Karpas-422 (cell line): ENCODE data around the gene ALPL. TPM values are rescaled to one million over a fixed set of nuclear protein-coding genes. Genes with fewer than 3 reads are reported as not detected.
"Not testable (repeated sequence)": the region's sequence is repeated elsewhere in the genome, so short reads cannot be mapped to it uniquely, and the experiment has no call there.

Experiments
- DNase-seq: peaks from one replicate; pipeline ENCODE4 v3.0.0-alpha.2; 2015
- H2AFZ ChIP-seq: fragments of 200-600 bp; sonication (generic); 2 replicates; pipeline ENCODE4 v1.6.1; 2014; ENCODE audit warnings: antibody characterized with exemption, low read length, mixed read lengths
- H3K27ac ChIP-seq: fragments of 200-600 bp; sonication (generic); 2 replicates; pipeline ENCODE4 v1.5.1; 2014; ENCODE audit warnings: mild to moderate bottlenecking, low read length, moderate library complexity
- H3K27me3 ChIP-seq: fragments of 200-600 bp; sonication (generic); 2 replicates; pipeline ENCODE4 v1.6.1; 2014; ENCODE audit warnings: low read length, mixed read lengths
- H3K36me3 ChIP-seq: fragments of 200-600 bp; sonication (generic); 2 replicates; pipeline ENCODE4 v1.6.1; 2014; ENCODE audit warnings: low read length, mixed read lengths; ENCODE audit not compliant: insufficient read depth
- H3K4me1 ChIP-seq: fragments of 200-600 bp; sonication (generic); 2 replicates; pipeline ENCODE4 v1.6.1; 2014; ENCODE audit warnings: mild to moderate bottlenecking, low read length, mixed read lengths
- H3K4me2 ChIP-seq: fragments of 200-600 bp; sonication (generic); 2 replicates; pipeline ENCODE4 v1.6.1; 2014; ENCODE audit warnings: low read length, low read depth, mild to moderate bottlenecking; ENCODE audit not compliant: poor library complexity, severe bottlenecking
- H3K4me3 ChIP-seq: fragments of 200-600 bp; sonication (generic); 2 replicates; pipeline ENCODE4 v1.5.1; 2014; ENCODE audit warnings: mild to moderate bottlenecking, antibody characterized with exemption, low read length, mixed read lengths
- H3K79me2 ChIP-seq: fragments of 200-600 bp; sonication (generic); 2 replicates; pipeline ENCODE4 v1.6.1; 2014; ENCODE audit warnings: mild to moderate bottlenecking, low read length, mixed read lengths
- H3K9ac ChIP-seq: fragments of 200-600 bp; sonication (generic); 2 replicates; pipeline ENCODE4 v1.6.0; 2014; ENCODE audit warnings: low read length
- H3K9me2 ChIP-seq: fragments of 200-600 bp; sonication (generic), shearing (Covaris generic); replicated peaks from 2 replicates; pipeline ENCODE4 v1.6.0; 2014; ENCODE audit warnings: mild to moderate bottlenecking, low read length, moderate library complexity; ENCODE audit not compliant: insufficient read depth
- H3K9me3 ChIP-seq: fragments of 300-700, 200-600 bp; sonication (generic); 2 replicates; pipeline ENCODE4 v1.6.1; 2014; ENCODE audit warnings: low read length, mixed read lengths
- H4K20me1 ChIP-seq: fragments of 200-600 bp; sonication (generic); 2 replicates; pipeline ENCODE4 v1.6.1; 2014; ENCODE audit warnings: mild to moderate bottlenecking, antibody characterized with exemption, low read length, low read depth; ENCODE audit not compliant: insufficient read depth
- total RNA-seq: library from RNA; depleted of rRNA; stranded (reverse); fragments of >200 nt; shearing (Covaris generic); gene quantifications from 2 replicates; pipeline ENCODE4 v1.2.3, GENCODE V29; 2014; ENCODE audit warnings: low replicate concordance

ALPL gene
- total RNA-seq, 1 experiment from 2014 or later = not detected

GRCh38 chr1:21563971-21564370, 54.7 kb downstream of the ALPL start:
- Histone ChIP-seq H3K27me3 (no peaks in the 10 kb centered on the region), H3K9ac (no peak overlapping the region), H3K4me3 (no peak overlapping the region), H3K4me2 (no peak overlapping the region), H3K79me2 (no peaks in the 10 kb centered on the region), H3K36me3 (no peaks in the 10 kb centered on the region), H3K27ac (no peak overlapping the region), H3K9me2 (no peaks in the 10 kb centered on the region), H3K4me1 (peaks cover 5% of the 10 kb centered on the region; the same call in 1 of the 2 replicates), H3K9me3 (no peaks in the 10 kb centered on the region), H2AFZ (no peak overlapping the region), H4K20me1 (no peaks in the 10 kb centered on the region)
- no peak for DNase-seq

GRCh38 chr1:21564521-21565095, 55.4 kb downstream of the ALPL start:
- Histone ChIP-seq H3K9me2 (no peaks in the 10 kb centered on the region), H4K20me1 (no peaks in the 10 kb centered on the region), H3K9ac (no peak overlapping the region), H3K27ac (no peak overlapping the region), H3K4me1 (peaks cover 5% of the 10 kb centered on the region; the same call in 1 of the 2 replicates), H3K9me3 (no peaks in the 10 kb centered on the region), H3K36me3 (no peaks in the 10 kb centered on the region), H3K4me2 (no peak overlapping the region), H2AFZ (no peak overlapping the region), H3K79me2 (no peaks in the 10 kb centered on the region), H3K4me3 (no peak overlapping the region), H3K27me3 (no peaks in the 10 kb centered on the region)
- no peak for DNase-seq

GRCh38 chr1:21565285-21565684, 56.1 kb downstream of the ALPL start:
- Histone ChIP-seq H3K9ac (no peak overlapping the region), H3K79me2 (no peaks in the 10 kb centered on the region), H4K20me1 (no peaks in the 10 kb centered on the region), H3K27me3 (no peaks in the 10 kb centered on the region), H2AFZ (no peak overlapping the region), H3K9me3 (no peaks in the 10 kb centered on the region), H3K4me3 (no peak overlapping the region), H3K4me1 (peaks cover 5% of the 10 kb centered on the region; the same call in 1 of the 2 replicates), H3K9me2 (no peaks in the 10 kb centered on the region), H3K36me3 (no peaks in the 10 kb centered on the region), H3K27ac (no peak overlapping the region), H3K4me2 (no peak overlapping the region)
- DNase-seq = no peak

GRCh38 chr1:21566361-21566760, 57.1 kb downstream of the ALPL start:
- not testable (repeated sequence) for H3K27me3 ChIP-seq, H3K9me2 ChIP-seq, H3K4me2 ChIP-seq, H3K9ac ChIP-seq, H3K4me3 ChIP-seq, H3K79me2 ChIP-seq, DNase-seq, H3K27ac ChIP-seq, H3K4me1 ChIP-seq, H3K9me3 ChIP-seq, H4K20me1 ChIP-seq, H3K36me3 ChIP-seq, H2AFZ ChIP-seq

GRCh38 chr1:21567241-21568005, 58.2 kb downstream of the ALPL start:
- DNase-seq = no peak
- Histone ChIP-seq H3K79me2 (no peaks in the 10 kb centered on the region), H3K9ac (no peak overlapping the region), H4K20me1 (no peaks in the 10 kb centered on the region), H3K9me2 (no peaks in the 10 kb centered on the region), H3K4me3 (no peak overlapping the region), H3K36me3 (no peaks in the 10 kb centered on the region), H3K9me3 (no peaks in the 10 kb centered on the region), H3K4me1 (peaks cover 5% of the 10 kb centered on the region; the same call in 1 of the 2 replicates), H3K4me2 (no peak overlapping the region), H2AFZ (no peak overlapping the region), H3K27me3 (no peaks in the 10 kb centered on the region), H3K27ac (no peak overlapping the region)

- no peaks in the 10 kb centered on the region for H3K9me2 ChIP-seq
- H4K20me1 ChIP-seq = no peaks in the 10 kb centered on the region
- H3K27me3 ChIP-seq = no peaks in the 10 kb centered on the region
- DNase-seq = no peak
- H3K4me2 ChIP-seq = no peak overlapping the region
- no peaks in the 10 kb centered on the region for H3K9me3 ChIP-seq
- H2AFZ ChIP-seq = no peak overlapping the region
- H3K4me1 ChIP-seq = peaks cover 5% of the 10 kb centered on the region; the same call in 1 of the 2 replicates
- no peaks in the 10 kb centered on the region for H3K36me3 ChIP-seq
- H3K27ac ChIP-seq = no peak overlapping the region
- H3K79me2 ChIP-seq = no peaks in the 10 kb centered on the region
- no peak overlapping the region for H3K9ac ChIP-seq
- no peak overlapping the region for H3K4me3 ChIP-seq
Measured at GRCh38 chr1:21568006-21568746, 59.0 kb downstream of the ALPL start.

GRCh38 chr1:21568809-21569385, 59.7 kb downstream of the ALPL start:
- Histone ChIP-seq H3K4me3 (no peak overlapping the region), H3K4me1 (peaks cover 4% of the 10 kb centered on the region; the same call in 1 of the 2 replicates), H2AFZ (no peak overlapping the region), H3K9me2 (no peaks in the 10 kb centered on the region), H4K20me1 (no peaks in the 10 kb centered on the region), H3K27ac (no peak overlapping the region), H3K9ac (no peak overlapping the region), H3K79me2 (no peaks in the 10 kb centered on the region), H3K4me2 (no peak overlapping the region), H3K27me3 (no peaks in the 10 kb centered on the region), H3K9me3 (no peaks in the 10 kb centered on the region), H3K36me3 (no peaks in the 10 kb centered on the region)
- no peak for DNase-seq
